Activated CD8-positive, alpha-beta T cell treated with anti-CD3 and anti-CD28 coated beads for 36 hours (primary cell): ENCODE results near the gene CCDC60. TPM values are rescaled to one million over a fixed set of nuclear protein-coding genes. Genes with fewer than 3 reads are reported as not detected.

Experiments
- ATAC-seq: fragments of 200-7000 bp; cut with Tn5 transposase; one replicate; pipeline ENCODE4 v1.10.0; 2021; ENCODE audit warnings: mild to moderate bottlenecking, moderate library complexity
- CTCF ChIA-PET: fragments of 350-600 bp; sonication (Branson Sonifier 250); formaldehyde crosslinking; loops from one replicate; lab custom pipeline; 2021; ENCODE audit warnings: antibody characterized with exemption; lab: Charles Lee
- POLR2A ChIA-PET: fragments of 350-600 bp; sonication (Branson Sonifier 250); formaldehyde crosslinking; loops from one replicate; lab custom pipeline; 2021; ENCODE audit warnings: antibody characterized with exemption; lab: Charles Lee
- DNase-seq: peaks from one replicate; pipeline ENCODE4 v3.0.0-alpha.2; 2020
- H3K27ac Mint-ChIP-seq: one replicate; pipeline ENCODE4 v1.8.0; 2021; ENCODE audit warnings: mild to moderate bottlenecking, mixed read lengths
- H3K27me3 Mint-ChIP-seq: one replicate; pipeline ENCODE4 v1.8.0; 2021; ENCODE audit warnings: mixed read lengths
- H3K36me3 Mint-ChIP-seq: one replicate; pipeline ENCODE4 v1.8.0; 2021; ENCODE audit warnings: low read depth, mixed read lengths
- H3K4me1 Mint-ChIP-seq: one replicate; pipeline ENCODE4 v1.8.0; 2021; ENCODE audit warnings: low read depth, mixed read lengths
- H3K4me3 Mint-ChIP-seq: one replicate; pipeline ENCODE4 v1.8.0; 2021; ENCODE audit warnings: mild to moderate bottlenecking, moderate library complexity, mixed read lengths
- H3K9me3 Mint-ChIP-seq: one replicate; pipeline ENCODE4 v1.8.0; 2021; ENCODE audit warnings: mixed read lengths
- intact Hi-C: fragments of 100-400 bp; cut with micrococcal nuclease; formaldehyde crosslinking; loops from one replicate; pipeline ENCODE4 v1.10.0; 2022
- total RNA-seq, 2 experiments: library from RNA; stranded (reverse); gene quantifications; one replicate each; pipeline ENCODE4 v1.2.3, GENCODE V29; 2021
- TF ChIP-seq, protein P1 (sequence below): fragments of 200-600 bp; IDR thresholded peaks from one replicate; pipeline ENCODE4 v1.8.0; 2022; ENCODE audit warnings: antibody characterized with exemption, mild to moderate bottlenecking

CCDC60 gene
- total RNA-seq, 2 experiments from 2014 or later: not detected

DNA sequence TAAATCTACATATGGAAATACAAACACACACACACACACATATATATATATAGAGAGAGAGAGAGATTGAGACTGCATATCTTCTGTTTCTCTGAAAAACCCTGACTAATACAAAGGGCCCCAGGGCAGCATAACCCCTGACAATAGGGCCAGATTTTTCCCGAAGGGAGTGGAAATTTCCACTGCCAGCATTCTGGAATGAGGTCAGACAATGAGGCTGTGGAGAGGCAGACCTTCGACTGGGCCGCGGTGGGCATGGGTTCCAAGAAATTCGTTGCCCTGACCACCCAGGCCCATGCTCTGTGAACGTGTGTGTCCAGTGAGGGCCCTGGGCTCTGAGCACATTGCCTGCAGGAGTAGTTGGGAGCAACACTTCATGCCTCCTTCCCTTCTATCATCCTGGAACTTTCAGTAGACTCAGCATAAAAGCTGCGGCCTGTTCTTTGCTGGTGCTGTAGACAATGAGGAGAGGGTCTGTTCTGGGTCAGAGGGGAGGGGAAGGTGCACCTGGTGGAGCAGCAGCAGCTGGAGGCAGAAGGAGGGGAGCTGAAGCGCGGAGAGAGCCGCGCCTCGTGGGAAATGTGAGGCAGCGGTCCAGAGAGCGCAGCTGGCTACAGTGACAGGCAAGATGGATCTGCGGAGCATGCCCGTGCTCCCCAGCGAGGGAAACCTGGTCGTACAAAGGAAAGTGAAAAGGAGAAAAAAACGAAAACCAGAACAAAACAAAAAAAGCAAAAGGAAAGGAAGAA, 25.6 kb upstream of the CCDC60 start:
- ChIA-PET CTCF (no interaction called here), POLR2A (interaction anchor here (1.1 kb wide), 1 partner anchor 92 kb away, joined by 3 read pairs; no protein-coding TSS in a partner anchor)
- intact Hi-C loops: no loop called here
- Mint-ChIP-seq H3K9me3 (no peaks in the 10 kb centered on the region), H3K27ac (no peak overlapping the region), H3K27me3 (no peaks in the 10 kb centered on the region), H3K36me3 (no peaks in the 10 kb centered on the region), H3K4me3 (no peak overlapping the region), H3K4me1 (no peaks in the 10 kb centered on the region)
- DNase-seq (no peak), ATAC-seq (no peak)
- TF ChIP-seq, protein P1, sequence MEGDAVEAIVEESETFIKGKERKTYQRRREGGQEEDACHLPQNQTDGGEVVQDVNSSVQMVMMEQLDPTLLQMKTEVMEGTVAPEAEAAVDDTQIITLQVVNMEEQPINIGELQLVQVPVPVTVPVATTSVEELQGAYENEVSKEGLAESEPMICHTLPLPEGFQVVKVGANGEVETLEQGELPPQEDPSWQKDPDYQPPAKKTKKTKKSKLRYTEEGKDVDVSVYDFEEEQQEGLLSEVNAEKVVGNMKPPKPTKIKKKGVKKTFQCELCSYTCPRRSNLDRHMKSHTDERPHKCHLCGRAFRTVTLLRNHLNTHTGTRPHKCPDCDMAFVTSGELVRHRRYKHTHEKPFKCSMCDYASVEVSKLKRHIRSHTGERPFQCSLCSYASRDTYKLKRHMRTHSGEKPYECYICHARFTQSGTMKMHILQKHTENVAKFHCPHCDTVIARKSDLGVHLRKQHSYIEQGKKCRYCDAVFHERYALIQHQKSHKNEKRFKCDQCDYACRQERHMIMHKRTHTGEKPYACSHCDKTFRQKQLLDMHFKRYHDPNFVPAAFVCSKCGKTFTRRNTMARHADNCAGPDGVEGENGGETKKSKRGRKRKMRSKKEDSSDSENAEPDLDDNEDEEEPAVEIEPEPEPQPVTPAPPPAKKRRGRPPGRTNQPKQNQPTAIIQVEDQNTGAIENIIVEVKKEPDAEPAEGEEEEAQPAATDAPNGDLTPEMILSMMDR: no peak

GRCh38 chr12:119311878-119312277, 22.7 kb upstream of the CCDC60 start:
- Mint-ChIP-seq H3K27ac (no peak overlapping the region), H3K4me3 (no peak overlapping the region), H3K36me3 (no peaks in the 10 kb centered on the region), H3K4me1 (no peaks in the 10 kb centered on the region), H3K27me3 (peaks cover 4% of the 10 kb centered on the region), H3K9me3 (no peaks in the 10 kb centered on the region)
- DNase-seq (no peak), ATAC-seq (no peak)
- TF ChIP-seq, protein P1: no peak
- CTCF ChIA-PET: no interaction called here
- POLR2A ChIA-PET: no interaction called here
- intact Hi-C loops: no loop called here

DNA sequence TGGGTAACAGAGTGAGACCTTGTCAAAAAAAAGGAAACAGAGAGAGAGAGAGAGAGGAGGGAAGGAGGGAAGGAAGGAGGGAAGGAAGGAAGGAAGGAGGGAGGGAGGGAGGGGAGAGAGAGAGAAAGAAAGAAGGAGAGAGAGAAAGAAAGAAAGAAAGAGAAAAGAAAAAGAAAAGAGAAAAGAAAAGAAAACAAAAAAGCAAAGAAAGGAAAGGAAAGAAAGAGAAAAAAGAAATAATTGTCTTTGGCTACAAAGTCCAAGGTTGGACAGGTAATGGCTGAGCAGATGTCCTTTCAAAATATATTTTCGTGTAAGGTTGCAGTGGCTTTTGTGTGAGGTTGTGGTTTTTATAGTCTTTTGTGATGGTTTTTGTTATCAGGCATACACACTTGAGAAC, 21.6 kb upstream of the CCDC60 start:
- TF ChIP-seq, protein P1: no peak
- Mint-ChIP-seq H3K27me3 (peaks cover 4% of the 10 kb centered on the region), H3K36me3 (no peaks in the 10 kb centered on the region), H3K27ac (no peak overlapping the region), H3K4me3 (no peak overlapping the region), H3K9me3 (no peaks in the 10 kb centered on the region), H3K4me1 (no peaks in the 10 kb centered on the region)
- intact Hi-C loops: no loop called here
- no peak for ATAC-seq
- ChIA-PET CTCF (interaction anchor here (0.6 kb wide), 1 partner anchor 262 kb away, joined by 3 read pairs; no protein-coding TSS in a partner anchor), POLR2A (no interaction called here)
- no peak for DNase-seq

GRCh38 chr12:119314290-119314689, 20.2 kb upstream of the CCDC60 start:
- H3K4me1 Mint-ChIP-seq: no peaks in the 10 kb centered on the region
- intact Hi-C loops: no loop called here
- no peaks in the 10 kb centered on the region for H3K9me3 Mint-ChIP-seq
- TF ChIP-seq, protein P1: no peak
- ATAC-seq (no peak), DNase-seq (no peak)
- peaks cover 4% of the 10 kb centered on the region for H3K27me3 Mint-ChIP-seq
- ChIA-PET CTCF (no interaction called here), POLR2A (no interaction called here)
- no peak overlapping the region for H3K27ac Mint-ChIP-seq
- no peaks in the 10 kb centered on the region for H3K36me3 Mint-ChIP-seq
- H3K4me3 Mint-ChIP-seq: no peak overlapping the region

DNA sequence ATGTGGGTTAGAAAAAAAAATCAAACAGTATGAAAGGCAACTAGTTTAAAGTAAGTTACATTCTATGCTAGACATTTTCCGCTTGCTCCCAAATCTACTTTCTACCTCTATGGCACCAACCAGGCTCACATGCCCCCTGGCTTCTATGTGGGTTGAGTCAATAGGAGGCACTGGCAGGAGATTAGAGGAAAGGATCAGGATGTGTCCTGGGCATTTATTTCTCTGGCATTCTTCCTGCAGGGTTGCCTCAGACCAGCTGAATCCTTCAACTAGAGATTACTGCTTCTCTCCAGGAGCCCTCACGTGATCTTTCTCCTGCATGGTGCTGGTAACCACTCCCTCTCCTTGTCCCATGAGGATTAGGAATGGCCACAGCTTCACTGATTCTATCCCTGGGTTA, 14.9 kb upstream of the CCDC60 start:
- intact Hi-C loops: no loop called here
- POLR2A ChIA-PET: no interaction called here
- Mint-ChIP-seq H3K27me3 (peaks cover 6% of the 10 kb centered on the region), H3K27ac (no peak overlapping the region), H3K36me3 (no peaks in the 10 kb centered on the region), H3K9me3 (peaks cover 5% of the 10 kb centered on the region), H3K4me1 (no peaks in the 10 kb centered on the region), H3K4me3 (no peak overlapping the region)
- no peak for ATAC-seq
- CTCF ChIA-PET: no interaction called here
- TF ChIP-seq, protein P1: no peak
- DNase-seq: no peak
